Brain microvascular endothelial cell (primary cell): Measurements from ENCODE around the gene MET.
"Not testable (repeated sequence)": the region's sequence is repeated elsewhere in the genome, so short reads cannot be mapped to it uniquely, and the experiment has no call there.

ENCODE experiments used
- DNase-seq: peaks from one replicate; pipeline ENCODE4 v3.0.0-alpha.2; 2020
- H3K27ac ChIP-seq: fragments of 250-450 bp; sonication (Bioruptor Pico); 2 replicates; pipeline ENCODE4 v1.5.1; 2020; ENCODE audit warnings: mild to moderate bottlenecking, moderate library complexity
- H3K27me3 ChIP-seq: fragments of 250-450 bp; sonication (Bioruptor Pico); replicated peaks from 2 replicates; pipeline ENCODE4 v1.5.1; 2020; ENCODE audit warnings: mild to moderate bottlenecking
- H3K36me3 ChIP-seq: fragments of 250-450 bp; sonication (Bioruptor Pico); replicated peaks from 2 replicates; pipeline ENCODE4 v1.5.1; 2020; ENCODE audit warnings: mild to moderate bottlenecking
- H3K4me3 ChIP-seq: 2 replicates; pipeline ENCODE4 v1.5.1; 2011; ENCODE audit warnings: low read depth, mild to moderate bottlenecking, control low read depth, low read length, moderate library complexity
- in situ Hi-C: cut with HindIII; loops from 2 replicates; pipeline ENCODE4 v1.10.0; 2017; ENCODE audit warnings: low sequenced_read_pairs, low pct_ligation_motif_present
- TF ChIP-seq, protein P1 (sequence below): IDR thresholded peaks from 2 replicates; pipeline ENCODE4 v1.5.1; 2011; ENCODE audit warnings: low read depth, mild to moderate bottlenecking, moderate library complexity, low read length, control low read depth, inconsistent platforms; ENCODE audit errors: missing control alignments

Gene MET

DNA sequence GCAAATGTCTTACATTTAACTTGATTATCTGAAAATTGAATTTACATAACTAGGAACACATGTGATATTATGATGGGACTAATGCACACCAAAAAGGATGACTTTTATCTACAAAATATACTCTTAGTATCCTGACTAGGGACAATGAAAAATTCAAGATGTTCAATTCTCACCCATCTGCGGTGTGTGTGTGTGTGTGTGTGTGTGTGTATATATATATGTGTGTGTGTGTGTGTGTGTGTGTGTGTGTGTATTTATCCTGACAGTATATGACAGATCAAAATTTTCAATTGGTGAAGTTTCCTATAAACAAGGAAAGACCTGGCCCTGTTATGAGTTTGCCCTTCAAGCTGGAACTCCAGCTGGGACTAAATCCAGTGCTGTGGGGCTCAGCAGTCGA lies 40.3 kb upstream of the MET start:
- no peak overlapping the region for H3K27ac ChIP-seq
- no peak for DNase-seq
- no peaks in the 10 kb centered on the region for H3K27me3 ChIP-seq
- H3K36me3 ChIP-seq, result no peaks in the 10 kb centered on the region
- TF ChIP-seq, protein P1, sequence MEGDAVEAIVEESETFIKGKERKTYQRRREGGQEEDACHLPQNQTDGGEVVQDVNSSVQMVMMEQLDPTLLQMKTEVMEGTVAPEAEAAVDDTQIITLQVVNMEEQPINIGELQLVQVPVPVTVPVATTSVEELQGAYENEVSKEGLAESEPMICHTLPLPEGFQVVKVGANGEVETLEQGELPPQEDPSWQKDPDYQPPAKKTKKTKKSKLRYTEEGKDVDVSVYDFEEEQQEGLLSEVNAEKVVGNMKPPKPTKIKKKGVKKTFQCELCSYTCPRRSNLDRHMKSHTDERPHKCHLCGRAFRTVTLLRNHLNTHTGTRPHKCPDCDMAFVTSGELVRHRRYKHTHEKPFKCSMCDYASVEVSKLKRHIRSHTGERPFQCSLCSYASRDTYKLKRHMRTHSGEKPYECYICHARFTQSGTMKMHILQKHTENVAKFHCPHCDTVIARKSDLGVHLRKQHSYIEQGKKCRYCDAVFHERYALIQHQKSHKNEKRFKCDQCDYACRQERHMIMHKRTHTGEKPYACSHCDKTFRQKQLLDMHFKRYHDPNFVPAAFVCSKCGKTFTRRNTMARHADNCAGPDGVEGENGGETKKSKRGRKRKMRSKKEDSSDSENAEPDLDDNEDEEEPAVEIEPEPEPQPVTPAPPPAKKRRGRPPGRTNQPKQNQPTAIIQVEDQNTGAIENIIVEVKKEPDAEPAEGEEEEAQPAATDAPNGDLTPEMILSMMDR, result no peak
- no peak overlapping the region for H3K4me3 ChIP-seq
- in situ Hi-C loops, result no loop called here

DNA sequence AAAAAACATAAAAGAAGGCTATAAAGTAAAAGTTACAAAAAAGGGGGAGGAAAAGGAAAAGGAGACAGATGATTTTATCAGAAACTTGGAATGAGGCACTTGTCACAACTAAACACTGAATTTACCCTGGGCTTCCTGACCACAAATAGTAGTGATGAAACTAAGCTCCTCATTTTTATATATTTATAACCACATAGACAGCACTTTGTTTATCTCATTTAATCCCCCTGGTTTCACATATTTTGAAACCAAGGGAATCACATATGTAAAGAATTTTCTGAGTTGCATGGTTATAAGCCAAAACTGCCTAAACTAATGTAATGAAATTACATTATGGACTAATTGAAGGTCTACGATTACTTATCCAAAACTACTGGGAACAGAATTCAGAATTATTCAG lies 39.6 kb upstream of the MET start:
- DNase-seq, result no peak
- Histone ChIP-seq H3K27me3 (no peaks in the 10 kb centered on the region), H3K36me3 (no peaks in the 10 kb centered on the region), H3K4me3 (no peak overlapping the region), H3K27ac (no peak overlapping the region)
- TF ChIP-seq, protein P1, result no peak
- in situ Hi-C loops, result no loop called here

DNA sequence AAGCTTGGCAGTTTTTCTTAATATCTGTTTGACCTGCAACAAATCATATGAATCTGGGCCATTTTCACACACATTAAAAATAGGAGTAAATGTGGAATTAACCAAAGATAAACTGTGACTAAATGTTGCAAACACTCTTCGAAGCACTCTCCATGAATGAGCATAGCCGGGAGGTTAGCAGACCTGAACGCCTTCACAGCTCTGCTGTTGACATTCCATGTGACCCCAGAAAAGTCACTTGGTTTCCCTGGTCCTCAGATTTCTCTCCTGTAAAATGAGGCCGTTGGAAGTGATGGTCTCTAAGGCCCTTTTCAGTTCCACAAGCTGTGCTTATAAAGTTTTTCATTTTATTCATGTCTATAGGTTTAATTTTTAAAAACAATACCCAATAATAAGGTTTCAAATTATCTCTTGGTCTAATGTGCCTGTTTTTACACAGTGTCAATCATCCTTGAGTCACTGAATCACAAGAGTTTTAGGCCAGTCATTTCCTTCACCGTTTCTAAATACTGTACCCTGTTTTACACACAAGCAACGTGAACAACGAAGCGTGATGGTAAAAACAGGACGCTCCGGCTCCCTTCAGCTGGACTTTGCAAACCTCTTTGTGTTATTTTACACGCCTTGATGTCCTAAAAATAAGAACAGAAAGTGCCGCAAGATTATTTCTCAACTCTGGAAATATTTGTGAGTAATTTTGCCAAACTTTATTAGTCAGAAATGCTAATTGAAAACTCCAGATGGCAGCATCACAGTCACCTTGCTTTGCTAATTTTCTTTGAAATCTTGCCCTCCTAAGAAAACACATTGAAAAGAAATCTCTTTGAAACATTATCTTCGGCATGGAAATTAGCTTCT lies 38.6 kb upstream of the MET start:
- no peak for DNase-seq

DNA sequence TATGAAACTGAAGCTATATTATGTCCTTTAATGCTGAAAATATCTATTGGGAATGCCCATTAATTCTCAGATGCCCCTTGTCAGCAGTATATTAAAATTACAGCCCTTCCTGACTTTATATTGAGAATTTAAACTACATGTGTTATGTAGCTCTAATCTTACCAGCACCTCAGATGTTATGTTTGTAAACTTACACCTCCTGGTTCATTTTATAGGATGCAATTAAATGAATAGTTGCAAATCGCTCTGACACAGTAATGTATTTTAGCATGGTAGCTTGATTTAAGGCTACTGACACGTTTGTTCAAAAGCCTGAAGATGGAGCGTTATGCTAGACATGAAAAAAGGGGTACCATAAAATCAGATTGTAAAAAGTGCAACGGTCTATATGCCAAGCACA lies 35.0 kb upstream of the MET start:
- TF ChIP-seq, protein P1, result no peak
- in situ Hi-C loops, result no loop called here
- Histone ChIP-seq H3K4me3 (no peak overlapping the region), H3K36me3 (no peaks in the 10 kb centered on the region), H3K27ac (no peak overlapping the region), H3K27me3 (no peaks in the 10 kb centered on the region)
- no peak for DNase-seq

More for the DNA sequence above, 38.6 kb upstream of the MET start:
- no peaks in the 10 kb centered on the region for H3K27me3 ChIP-seq
- no peak overlapping the region for H3K27ac ChIP-seq
- no peak overlapping the region for H3K4me3 ChIP-seq
- TF ChIP-seq, protein P1, result no peak
- H3K36me3 ChIP-seq, result no peaks in the 10 kb centered on the region
- in situ Hi-C loops, result no loop called here

DNA sequence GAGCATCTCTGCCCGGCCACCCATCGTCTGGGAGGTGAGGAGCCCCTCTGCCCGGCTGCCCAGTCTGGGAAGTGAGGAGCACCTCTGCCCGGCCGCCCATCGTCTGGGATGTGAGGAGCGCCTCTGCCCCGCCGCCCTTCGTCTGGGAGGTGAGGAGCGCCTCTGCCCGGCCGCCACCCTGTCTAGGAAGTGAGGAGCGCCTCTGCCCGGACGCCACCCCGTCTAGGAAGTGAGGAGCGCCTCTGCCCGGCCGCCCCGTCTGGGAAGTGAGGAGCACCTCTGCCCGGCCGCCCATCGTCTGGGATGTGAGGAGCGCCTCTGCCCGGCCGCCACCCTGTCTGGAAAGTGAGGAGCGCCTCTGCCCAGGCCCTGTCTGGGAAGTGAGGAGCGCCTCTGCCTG lies 33.4 kb upstream of the MET start:
- DNase-seq, H3K27me3 ChIP-seq, in situ Hi-C loops, H3K27ac ChIP-seq, H3K36me3 ChIP-seq, H3K4me3 ChIP-seq: not testable (repeated sequence)

DNA sequence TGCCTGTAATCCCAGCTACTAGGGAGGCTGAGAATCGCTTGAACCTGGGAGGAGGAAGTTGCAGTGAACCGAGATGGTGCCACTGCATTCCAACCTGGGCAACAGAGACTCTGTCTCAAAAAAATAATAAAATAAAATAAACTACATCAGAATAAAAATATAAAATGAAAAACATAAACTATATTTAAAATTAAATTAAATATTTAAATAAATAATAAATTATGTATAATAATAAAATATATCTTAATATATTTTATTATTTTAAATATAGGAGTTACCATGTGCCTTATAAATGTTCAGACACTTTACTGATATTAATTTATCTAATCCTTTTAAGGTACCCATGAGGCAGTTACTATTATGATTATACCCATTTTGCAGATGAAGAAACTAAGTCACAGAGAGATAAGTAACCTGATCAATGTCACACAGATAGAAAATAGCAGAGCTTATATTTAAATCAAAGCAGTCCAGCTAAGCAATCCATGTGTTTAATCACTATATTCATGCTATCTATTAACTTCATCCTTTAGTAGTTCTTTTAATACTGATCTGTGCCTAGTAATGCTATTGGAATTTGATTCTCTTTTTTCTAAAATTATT lies 30.3 kb upstream of the MET start:
- no peaks in the 10 kb centered on the region for H3K36me3 ChIP-seq
- in situ Hi-C loops, result no loop called here
- no peak overlapping the region for H3K27ac ChIP-seq
- no peaks in the 10 kb centered on the region for H3K27me3 ChIP-seq
- TF ChIP-seq, protein P1, result no peak
- H3K4me3 ChIP-seq, result no peak overlapping the region
- no peak for DNase-seq

DNA sequence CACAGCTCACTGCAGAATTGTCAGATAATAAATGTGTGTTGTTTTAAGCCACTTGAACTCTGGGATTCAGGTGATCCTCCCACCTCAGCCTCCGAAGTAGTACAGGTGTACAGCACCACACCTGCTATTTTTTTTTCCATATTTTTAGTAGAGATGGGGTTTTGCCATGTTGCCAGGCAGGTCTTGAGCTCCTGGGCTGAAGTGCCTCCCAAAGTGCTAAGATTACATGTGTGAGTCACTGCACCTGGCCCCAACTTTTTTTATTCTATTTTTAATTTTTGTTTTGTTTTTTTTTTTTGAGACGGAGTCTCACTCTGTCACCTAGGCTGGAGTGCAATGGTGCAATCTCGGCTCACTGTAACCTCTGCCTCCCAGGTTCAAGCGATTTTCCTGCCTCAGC lies 28.8 kb upstream of the MET start:
- H3K4me3 ChIP-seq, H3K27ac ChIP-seq, DNase-seq, in situ Hi-C loops, H3K27me3 ChIP-seq, H3K36me3 ChIP-seq: not testable (repeated sequence)
